CD8-positive, alpha-beta memory T cell (primary cell): ENCODE measurements around the gene C10orf71. TPM values are rescaled to one million over a fixed set of nuclear protein-coding genes. Genes with fewer than 3 reads are reported as not detected.
A peak's percentile ranks its signal among the peaks of the same experiment; 100 is the strongest.

ENCODE experiments used
- CTCF ChIA-PET: fragments of 350-600 bp; sonication (Branson Sonifier 250); formaldehyde crosslinking; loops from one replicate; lab custom pipeline; 2021; ENCODE audit warnings: antibody characterized with exemption; lab: Charles Lee
- POLR2A ChIA-PET: fragments of 350-600 bp; sonication (Branson Sonifier 250); formaldehyde crosslinking; loops from one replicate; lab custom pipeline; 2021; ENCODE audit warnings: antibody characterized with exemption; lab: Charles Lee
- DNase-seq, 5 donors: peaks; one replicate each; pipeline versions ENCODE4 v3.0.0 to v3.0.0-alpha.2; 2020 to 2022; ENCODE audit warnings: mixed read lengths in 1 of 5
- H3K27ac ChIP-seq: one replicate; pipeline ENCODE4 v1.7.0; 2013; ENCODE audit warnings: low read depth, mild to moderate bottlenecking, low read length, moderate library complexity
- H3K27me3 ChIP-seq: 2 replicates; pipeline ENCODE4 v1.7.0; 2013; ENCODE audit warnings: low read length, mild to moderate bottlenecking; ENCODE audit not compliant: insufficient read depth, poor library complexity, severe bottlenecking
- H3K36me3 ChIP-seq: 2 replicates; pipeline ENCODE4 v1.7.0; 2013; ENCODE audit warnings: mild to moderate bottlenecking, low read length, moderate library complexity; ENCODE audit not compliant: insufficient read depth
- H3K4me1 ChIP-seq: 2 replicates; pipeline ENCODE4 v1.7.0; 2013; ENCODE audit warnings: mild to moderate bottlenecking, low read length, moderate library complexity; ENCODE audit not compliant: insufficient read depth
- H3K4me3 ChIP-seq: 2 replicates; pipeline ENCODE4 v1.7.0; 2013; ENCODE audit warnings: mild to moderate bottlenecking, low read length
- H3K9me3 ChIP-seq: 2 replicates; pipeline ENCODE4 v1.7.0; 2013; ENCODE audit warnings: mild to moderate bottlenecking, low read length
- H3K27ac Mint-ChIP-seq, 8 donors: one replicate each; pipeline ENCODE4 v1.8.0; 2020 to 2021; ENCODE audit warnings: mixed read lengths in 8 of 8, mild to moderate bottlenecking in 6 of 8, inconsistent platforms in 3 of 8, moderate library complexity in 3 of 8
- H3K27me3 Mint-ChIP-seq, 2 donors: one replicate each; pipeline ENCODE4 v1.8.0; 2020 to 2021; ENCODE audit warnings: mixed read lengths in 2 of 2, mild to moderate bottlenecking in 1 of 2, moderate library complexity in 1 of 2
- H3K36me3 Mint-ChIP-seq, 3 donors: one replicate each; pipeline ENCODE4 v1.8.0; 2020 to 2021; ENCODE audit warnings: mixed read lengths in 3 of 3, inconsistent platforms in 1 of 3, mild to moderate bottlenecking in 1 of 3
- H3K4me1 Mint-ChIP-seq, 3 donors: one replicate each; pipeline ENCODE4 v1.8.0; 2020 to 2021; ENCODE audit warnings: mixed read lengths in 3 of 3, inconsistent platforms in 1 of 3, mild to moderate bottlenecking in 1 of 3
- H3K4me3 Mint-ChIP-seq, 7 donors: one replicate each; pipeline ENCODE4 v1.8.0; 2020 to 2021; ENCODE audit warnings: mixed read lengths in 7 of 7, mild to moderate bottlenecking in 6 of 7, moderate library complexity in 4 of 7, inconsistent platforms in 2 of 7
- H3K9me3 Mint-ChIP-seq, 5 donors: one replicate each; pipeline ENCODE4 v1.8.0; 2020 to 2022; ENCODE audit warnings: mixed read lengths in 5 of 5, mild to moderate bottlenecking in 3 of 5, moderate library complexity in 2 of 5, inconsistent platforms in 1 of 5
- polyA plus RNA-seq: library from polyadenylated mRNA; unstranded; fragments of 300-500 nt; fragmentation: Illumina TruSeq; gene quantifications from one replicate; pipeline ENCODE4 v1.2.3, GENCODE V29; 2021
- total RNA-seq, 2 experiments: library from RNA; stranded (reverse); gene quantifications; one replicate each; pipeline ENCODE4 v1.2.3, GENCODE V29; 2021

The C10orf71 gene
- total and polyA plus RNA-seq, 3 experiments from 2014 or later, result not detected

GRCh38 chr10:49299816-49300139 lies 808 bp downstream of the C10orf71 start:
- POLR2A ChIA-PET, result no interaction called here
- H3K27ac ChIP-seq, result peak overlapping the region; percentile 85
- H3K27me3 Mint-ChIP-seq, result peaks cover 3 to 4% of the 10 kb centered on the region in 2 donors
- no peaks in the 10 kb centered on the region for H3K36me3 Mint-ChIP-seq
- H3K27me3 ChIP-seq, result no peaks in the 10 kb centered on the region
- H3K9me3 Mint-ChIP-seq, result no peaks in the 10 kb centered on the region
- no peaks in the 10 kb centered on the region for H3K36me3 ChIP-seq
- CTCF ChIA-PET, result no interaction called here
- H3K4me1 Mint-ChIP-seq, result peaks cover 0 to 2% (median 0%) of the 10 kb centered on the region in 3 donors
- H3K4me3 Mint-ChIP-seq, result no peak overlapping the region
- no peak overlapping the region for H3K4me3 ChIP-seq
- no peak overlapping the region for H3K27ac Mint-ChIP-seq
- DNase-seq, result no peak
- H3K9me3 ChIP-seq, result no peaks in the 10 kb centered on the region
- H3K4me1 ChIP-seq, result no peaks in the 10 kb centered on the region

- H3K27me3 Mint-ChIP-seq, result peaks cover 3 to 5% of the 10 kb centered on the region in 2 donors
- Histone ChIP-seq H3K4me3 (no peak overlapping the region), H3K27me3 (no peaks in the 10 kb centered on the region), H3K27ac (peak overlapping the region; percentile 85), H3K4me1 (no peaks in the 10 kb centered on the region), H3K9me3 (no peaks in the 10 kb centered on the region), H3K36me3 (no peaks in the 10 kb centered on the region)
- no peaks in the 10 kb centered on the region for H3K36me3 Mint-ChIP-seq
- H3K4me3 Mint-ChIP-seq, result no peak overlapping the region
- no peak overlapping the region for H3K27ac Mint-ChIP-seq
- peaks cover 0 to 2% (median 0%) of the 10 kb centered on the region in 3 donors for H3K4me1 Mint-ChIP-seq
- no peak for DNase-seq
- H3K9me3 Mint-ChIP-seq, result no peaks in the 10 kb centered on the region
- ChIA-PET POLR2A (no interaction called here), CTCF (no interaction called here)
These were observed 1.4 kb downstream of the C10orf71 start for GRCh38 chr10:49300140-49300974.

GRCh38 chr10:49301302-49301701 lies 2.3 kb downstream of the C10orf71 start:
- POLR2A ChIA-PET, result no interaction called here
- H3K36me3 ChIP-seq, result no peaks in the 10 kb centered on the region
- H3K36me3 Mint-ChIP-seq, result no peaks in the 10 kb centered on the region

GRCh38 chr10:49302088-49302487 lies 3.1 kb downstream of the C10orf71 start:
- POLR2A ChIA-PET, result no interaction called here
- Histone ChIP-seq H3K27ac (no peak overlapping the region), H3K36me3 (no peaks in the 10 kb centered on the region), H3K4me1 (no peaks in the 10 kb centered on the region), H3K27me3 (no peaks in the 10 kb centered on the region), H3K9me3 (no peaks in the 10 kb centered on the region), H3K4me3 (no peak overlapping the region)
- no peaks in the 10 kb centered on the region for H3K9me3 Mint-ChIP-seq
- H3K27ac Mint-ChIP-seq, result no peak overlapping the region
- H3K36me3 Mint-ChIP-seq, result no peaks in the 10 kb centered on the region
- peaks cover 0 to 2% (median 0%) of the 10 kb centered on the region in 3 donors for H3K4me1 Mint-ChIP-seq
- DNase-seq, result no peak
- H3K4me3 Mint-ChIP-seq, result no peak overlapping the region
- H3K27me3 Mint-ChIP-seq, result peaks cover 3% of the 10 kb centered on the region in 2 donors
- CTCF ChIA-PET, result no interaction called here

More at GRCh38 chr10:49301302-49301701, 2.3 kb downstream of the C10orf71 start:
- no peak overlapping the region for H3K4me3 ChIP-seq
- H3K9me3 ChIP-seq, result no peaks in the 10 kb centered on the region
- peak overlapping the region; percentile 85 for H3K27ac ChIP-seq
- Mint-ChIP-seq H3K27me3 (peaks cover 3 to 5% of the 10 kb centered on the region in 2 donors), H3K9me3 (no peaks in the 10 kb centered on the region), H3K4me3 (no peak overlapping the region), H3K4me1 (peaks cover 0 to 2% (median 0%) of the 10 kb centered on the region in 3 donors), H3K27ac (no peak overlapping the region)
- H3K4me1 ChIP-seq, result no peaks in the 10 kb centered on the region
- no peak for DNase-seq
- CTCF ChIA-PET, result no interaction called here
- no peaks in the 10 kb centered on the region for H3K27me3 ChIP-seq

- peaks cover 3% of the 10 kb centered on the region in 2 donors for H3K27me3 Mint-ChIP-seq
- H3K4me1 Mint-ChIP-seq, result peaks cover 1 to 4% (median 4%) of the 10 kb centered on the region in 3 donors
- H3K27ac Mint-ChIP-seq, result no peak overlapping the region
- POLR2A ChIA-PET, result no interaction called here
- DNase-seq, result no peak
- Histone ChIP-seq H3K36me3 (no peaks in the 10 kb centered on the region), H3K9me3 (no peaks in the 10 kb centered on the region), H3K4me3 (no peak overlapping the region), H3K4me1 (no peaks in the 10 kb centered on the region), H3K27ac (peak overlapping the region; percentile 9), H3K27me3 (no peaks in the 10 kb centered on the region)
- H3K36me3 Mint-ChIP-seq, result no peaks in the 10 kb centered on the region
- no peaks in the 10 kb centered on the region for H3K9me3 Mint-ChIP-seq
- no peak overlapping the region for H3K4me3 Mint-ChIP-seq
- CTCF ChIA-PET, result no interaction called here
These were observed 4.7 kb downstream of the C10orf71 start for GRCh38 chr10:49303711-49304110.

- no peaks in the 10 kb centered on the region for H3K36me3 Mint-ChIP-seq
- DNase-seq, result no peak
- CTCF ChIA-PET, result no interaction called here
- no peak overlapping the region for H3K4me3 ChIP-seq
- no peak overlapping the region for H3K27ac ChIP-seq
- H3K9me3 Mint-ChIP-seq, result no peaks in the 10 kb centered on the region
- H3K36me3 ChIP-seq, result no peaks in the 10 kb centered on the region
- POLR2A ChIA-PET, result no interaction called here
- H3K4me1 Mint-ChIP-seq, result peaks cover 5 to 8% (median 8%) of the 10 kb centered on the region in 3 donors
- no peaks in the 10 kb centered on the region for H3K27me3 ChIP-seq
- no peaks in the 10 kb centered on the region for H3K9me3 ChIP-seq
- H3K27me3 Mint-ChIP-seq, result peaks cover 3% of the 10 kb centered on the region in 2 donors
- H3K4me3 Mint-ChIP-seq, result no peak overlapping the region
- peak overlapping the region in 1 of 8 donors; percentile 44 for H3K27ac Mint-ChIP-seq
- H3K4me1 ChIP-seq, result peaks cover 2% of the 10 kb centered on the region
These were observed 5.2 kb downstream of the C10orf71 start for GRCh38 chr10:49304137-49304536.

GRCh38 chr10:49307921-49308320 lies 9.0 kb downstream of the C10orf71 start:
- H3K4me1 Mint-ChIP-seq, result peaks cover 22 to 23% (median 22%) of the 10 kb centered on the region in 3 donors
- H3K4me3 Mint-ChIP-seq, result no peak overlapping the region
- H3K9me3 Mint-ChIP-seq, result no peaks in the 10 kb centered on the region
- ChIA-PET CTCF (no interaction called here), POLR2A (no interaction called here)
- Histone ChIP-seq H3K4me3 (no peak overlapping the region), H3K27me3 (no peaks in the 10 kb centered on the region), H3K9me3 (no peaks in the 10 kb centered on the region), H3K4me1 (peaks cover 9% of the 10 kb centered on the region), H3K36me3 (no peaks in the 10 kb centered on the region), H3K27ac (no peak overlapping the region)
- peaks cover 3% of the 10 kb centered on the region in 2 donors for H3K27me3 Mint-ChIP-seq
- H3K36me3 Mint-ChIP-seq, result no peaks in the 10 kb centered on the region
- H3K27ac Mint-ChIP-seq, result peak overlapping the region in 3 of 8 donors; percentile 39 to 66 (median 61)
- no peak for DNase-seq

GRCh38 chr10:49308881-49309280 lies 9.9 kb downstream of the C10orf71 start:
- CTCF ChIA-PET, result no interaction called here
- POLR2A ChIA-PET, result no interaction called here
- peaks cover 3 to 4% of the 10 kb centered on the region in 2 donors for H3K27me3 Mint-ChIP-seq
- Histone ChIP-seq H3K27me3 (no peaks in the 10 kb centered on the region), H3K27ac (no peak overlapping the region), H3K9me3 (no peaks in the 10 kb centered on the region), H3K4me3 (no peak overlapping the region), H3K4me1 (peaks cover 9% of the 10 kb centered on the region), H3K36me3 (no peaks in the 10 kb centered on the region)
- peaks cover 22 to 23% (median 22%) of the 10 kb centered on the region in 3 donors for H3K4me1 Mint-ChIP-seq
- H3K27ac Mint-ChIP-seq, result peak overlapping the region in 5 of 8 donors; percentile 4 to 89 (median 44)
- DNase-seq, result no peak
- H3K9me3 Mint-ChIP-seq, result no peaks in the 10 kb centered on the region
- peak overlapping the region in 3 of 7 donors; percentile 28 to 82 (median 64) for H3K4me3 Mint-ChIP-seq
- H3K36me3 Mint-ChIP-seq, result no peaks in the 10 kb centered on the region
